ENCODE data around the gene MTHFD2L. TPM values are rescaled to one million over a fixed set of nuclear protein-coding genes. Genes with fewer than 3 reads are reported as not detected.

The MTHFD2L gene
- polyA plus RNA-seq, 1 donor from 2014 or later: 43.5 TPM

GRCh38 chr4:74282926-74283325 lies 125.0 kb downstream of the MTHFD2L start:
- H3K27me3 ChIP-seq (ENCODE audit: insufficient read depth, low read depth, low read length): no peaks in the 10 kb centered on the region

GRCh38 chr4:74283614-74284013 lies 125.7 kb downstream of the MTHFD2L start:
- no peaks in the 10 kb centered on the region for H3F3A ChIP-seq (ENCODE audit: insufficient read depth, low read length, poor library complexity, severe bottlenecking)
- H3K27me3 ChIP-seq (ENCODE audit: insufficient read depth, low read depth, low read length): no peaks in the 10 kb centered on the region
- no peak overlapping the region for H3K27ac ChIP-seq (ENCODE audit: low read length)
- H3K36me3 ChIP-seq (ENCODE audit: insufficient read depth, low read length): no peaks in the 10 kb centered on the region
- no peaks in the 10 kb centered on the region for H3K79me2 ChIP-seq (replicated peaks; ENCODE audit: insufficient read depth, low read length)
- no peak overlapping the region for H3K4me2 ChIP-seq (ENCODE audit: low read length)
- no peaks in the 10 kb centered on the region for H4K20me1 ChIP-seq (ENCODE audit: insufficient read depth)
- no peaks in the 10 kb centered on the region for H3K9me3 ChIP-seq (ENCODE audit: low read length)
- no peak overlapping the region for H3K4me3 ChIP-seq (ENCODE audit: low read length)
- H2AFZ ChIP-seq (ENCODE audit: low read depth, low read length): no peak overlapping the region
- H3K9ac ChIP-seq (ENCODE audit: low read length): no peak overlapping the region
- TF ChIP-seq POLR2AphosphoS5 (IDR thresholded peaks at IDR 0.05) (no peak), REST (IDR thresholded peaks at IDR 0.05; ENCODE audit: borderline replicate concordance) (no peak), TAF1 (IDR thresholded peaks at IDR 0.05; ENCODE audit: low read depth) (no peak), EZH2 (IDR thresholded peaks at IDR 0.05; ENCODE audit: borderline replicate concordance, insufficient read depth, low read length, poor library complexity, severe bottlenecking) (no peak), SMC3 (conservative IDR thresholded peaks at IDR 0.05; ENCODE audit: poor library complexity) (no peak)
- H3K9me2 ChIP-seq (ENCODE audit: insufficient read depth, low read length): no peaks in the 10 kb centered on the region

More at GRCh38 chr4:74282926-74283325, 125.0 kb downstream of the MTHFD2L start:
- H3K4me3 ChIP-seq (ENCODE audit: low read length): no peak overlapping the region
- no peak overlapping the region for H2AFZ ChIP-seq (ENCODE audit: low read depth, low read length)
- H4K20me1 ChIP-seq (ENCODE audit: insufficient read depth): no peaks in the 10 kb centered on the region
- H3K9me2 ChIP-seq (ENCODE audit: insufficient read depth, low read length): no peaks in the 10 kb centered on the region
- H3K4me2 ChIP-seq (ENCODE audit: low read length): no peak overlapping the region
- H3K9me3 ChIP-seq (ENCODE audit: low read length): no peaks in the 10 kb centered on the region
- H3K36me3 ChIP-seq (ENCODE audit: insufficient read depth, low read length): no peaks in the 10 kb centered on the region
- no peaks in the 10 kb centered on the region for H3K79me2 ChIP-seq (replicated peaks; ENCODE audit: insufficient read depth, low read length)
- no peaks in the 10 kb centered on the region for H3F3A ChIP-seq (ENCODE audit: insufficient read depth, low read length, poor library complexity, severe bottlenecking)
- H3K9ac ChIP-seq (ENCODE audit: low read length): no peak overlapping the region
- no peak for TF ChIP-seq SMC3 (conservative IDR thresholded peaks at IDR 0.05; ENCODE audit: poor library complexity)
- TF ChIP-seq MXI1 (conservative IDR thresholded peaks at IDR 0.05; ENCODE audit: poor library complexity, severe bottlenecking): no peak
- TF ChIP-seq EZH2 (IDR thresholded peaks at IDR 0.05; ENCODE audit: borderline replicate concordance, insufficient read depth, low read length, poor library complexity, severe bottlenecking): no peak
- no peak for TF ChIP-seq EP300 (conservative IDR thresholded peaks at IDR 0.05; ENCODE audit: poor library complexity, severe bottlenecking)
- TF ChIP-seq TAF1 (IDR thresholded peaks at IDR 0.05; ENCODE audit: low read depth): no peak
- TF ChIP-seq REST (IDR thresholded peaks at IDR 0.05; ENCODE audit: borderline replicate concordance): no peak
- TF ChIP-seq CTCF (IDR thresholded peaks at IDR 0.05; ENCODE audit: poor library complexity, severe bottlenecking): no peak
- TF ChIP-seq POLR2AphosphoS5 (IDR thresholded peaks at IDR 0.05): no peak
- no peak for TF ChIP-seq RAD21 (conservative IDR thresholded peaks at IDR 0.05)
- H3K27ac ChIP-seq (ENCODE audit: low read length): no peak overlapping the region

All from neural cell (in vitro differentiated cells).